Measurements from ENCODE around the gene GGA2.
"Not testable (repeated sequence)": the region's sequence is repeated elsewhere in the genome, so short reads cannot be mapped to it uniquely, and the experiment has no call there.

The GGA2 gene

GRCh38 chr16:23465179-23465578, 45.1 kb downstream of the GGA2 start:
- DNase-seq (ENCODE audit: low read depth, low spot score), result no peak
- TF ChIP-seq CTCF (IDR thresholded peaks at IDR 0.05; ENCODE audit: low read depth, low read length), result no peak
- H3K4me3 ChIP-seq (ENCODE audit: low read depth, low read length), result no peak overlapping the region
- in situ Hi-C loops (cut with HindIII; ENCODE audit: low sequenced_read_pairs), result no loop called here

- in situ Hi-C loops (cut with HindIII; ENCODE audit: low sequenced_read_pairs), result no loop called here
- DNase-seq (ENCODE audit: low read depth, low spot score), result no peak
- no peak for TF ChIP-seq CTCF (IDR thresholded peaks at IDR 0.05; ENCODE audit: low read depth, low read length)
Observed at GRCh38 chr16:23464196-23464595, 46.1 kb downstream of the GGA2 start.

GRCh38 chr16:23462994-23463393, 47.3 kb downstream of the GGA2 start:
- in situ Hi-C loops (cut with HindIII; ENCODE audit: low sequenced_read_pairs); H3K4me3 ChIP-seq (ENCODE audit: low read depth, low read length): not testable (repeated sequence)
- peak; percentile 62 for DNase-seq (ENCODE audit: low read depth, low spot score)

More at GRCh38 chr16:23464196-23464595, 46.1 kb downstream of the GGA2 start:
- H3K4me3 ChIP-seq (ENCODE audit: low read depth, low read length), result no peak overlapping the region

- no peak for DNase-seq (ENCODE audit: low read depth, low spot score)
- no peak for TF ChIP-seq CTCF (IDR thresholded peaks at IDR 0.05; ENCODE audit: low read depth, low read length)
- in situ Hi-C loops (cut with HindIII; ENCODE audit: low sequenced_read_pairs), result no loop called here
- H3K4me3 ChIP-seq (ENCODE audit: low read depth, low read length), result peak overlapping the region; percentile 94
Observed at GRCh38 chr16:23453338-23454052, 56.8 kb downstream of the GGA2 start.

- in situ Hi-C loops (cut with HindIII; ENCODE audit: low sequenced_read_pairs), result no loop called here
- peak within 1 kb of the TSS; percentile 94 for H3K4me3 ChIP-seq (ENCODE audit: low read depth, low read length)
- peak; percentile 91 for DNase-seq (ENCODE audit: low read depth, low spot score)
- no peak for TF ChIP-seq CTCF (IDR thresholded peaks at IDR 0.05; ENCODE audit: low read depth, low read length)
Observed at GRCh38 chr16:23452572-23453337, 57.5 kb downstream of the GGA2 start, which contains the start of gene COG7. TSS of gene COG7 (minus strand) at chr16:23453189. CDS start at chr16:23452994, 195 bp downstream.

GRCh38 chr16:23452221-23452571, 58.1 kb downstream of the GGA2 start:
- peak overlapping the region; percentile 94 for H3K4me3 ChIP-seq (ENCODE audit: low read depth, low read length)
- TF ChIP-seq CTCF (IDR thresholded peaks at IDR 0.05; ENCODE audit: low read depth, low read length), result no peak
- DNase-seq (ENCODE audit: low read depth, low spot score), result no peak
- in situ Hi-C loops (cut with HindIII; ENCODE audit: low sequenced_read_pairs), result no loop called here

GRCh38 chr16:23448392-23448791, 61.9 kb downstream of the GGA2 start:
- in situ Hi-C loops (cut with HindIII; ENCODE audit: low sequenced_read_pairs), result no loop called here
- no peak for TF ChIP-seq CTCF (IDR thresholded peaks at IDR 0.05; ENCODE audit: low read depth, low read length)
- DNase-seq (ENCODE audit: low read depth, low spot score), result peak; percentile 14
- no peak overlapping the region for H3K4me3 ChIP-seq (ENCODE audit: low read depth, low read length)

- in situ Hi-C loops (cut with HindIII; ENCODE audit: low sequenced_read_pairs); DNase-seq (ENCODE audit: low read depth, low spot score); H3K4me3 ChIP-seq (ENCODE audit: low read depth, low read length): not testable (repeated sequence)
Observed at GRCh38 chr16:23437542-23437941, 72.8 kb downstream of the GGA2 start.

Measured in astrocyte of the spinal cord (primary cell).